Measurements from ENCODE around the gene LYPD4. TPM values are rescaled to one million over a fixed set of nuclear protein-coding genes. Genes with fewer than 3 reads are reported as not detected.
A peak's percentile ranks its signal among the peaks of the same experiment; 100 is the strongest.

The LYPD4 gene
- total RNA-seq, 2 experiments from 2014 or later = not detected

DNA sequence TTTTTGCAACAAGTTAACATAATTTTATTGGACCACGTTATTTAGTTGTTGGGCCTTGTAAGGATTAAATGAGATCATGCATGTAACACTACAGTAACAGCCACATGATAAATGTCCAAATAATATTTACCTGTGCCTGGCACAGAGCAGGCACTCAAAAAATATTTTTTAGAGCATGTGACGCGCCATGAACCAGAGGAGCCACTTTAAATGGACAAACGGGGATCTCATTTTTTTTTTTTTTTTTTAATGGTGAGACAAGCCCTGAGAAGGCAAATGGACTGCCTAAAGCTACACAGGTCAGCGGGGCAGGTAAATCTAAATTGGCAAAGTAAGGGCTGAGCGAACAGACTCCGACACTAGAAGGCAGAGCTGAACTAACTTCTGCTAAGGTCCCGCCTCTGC lies 14.7 kb upstream of the LYPD4 start:
- peak overlapping the region; percentile 87 for H3K4me3 Mint-ChIP-seq
- peaks cover 36% of the 10 kb centered on the region for H3K36me3 Mint-ChIP-seq
- H3K27me3 Mint-ChIP-seq = peaks cover 8% of the 10 kb centered on the region
- H3K4me1 Mint-ChIP-seq = peaks cover 40% of the 10 kb centered on the region
- CTCF ChIA-PET = interaction anchor here (0.7 to 4.7 kb wide), 20 partner anchors 8 to 175 kb away, joined by 3 to 83 read pairs (median 6); partner anchors contain the start of genes ARHGEF1, CD79A and RABAC1
- H3K27ac Mint-ChIP-seq = peak overlapping the region; percentile 94
- ATAC-seq (no peak), DNase-seq (no peak)
- no peaks in the 10 kb centered on the region for H3K9me3 Mint-ChIP-seq (ENCODE audit: low read depth)

DNA sequence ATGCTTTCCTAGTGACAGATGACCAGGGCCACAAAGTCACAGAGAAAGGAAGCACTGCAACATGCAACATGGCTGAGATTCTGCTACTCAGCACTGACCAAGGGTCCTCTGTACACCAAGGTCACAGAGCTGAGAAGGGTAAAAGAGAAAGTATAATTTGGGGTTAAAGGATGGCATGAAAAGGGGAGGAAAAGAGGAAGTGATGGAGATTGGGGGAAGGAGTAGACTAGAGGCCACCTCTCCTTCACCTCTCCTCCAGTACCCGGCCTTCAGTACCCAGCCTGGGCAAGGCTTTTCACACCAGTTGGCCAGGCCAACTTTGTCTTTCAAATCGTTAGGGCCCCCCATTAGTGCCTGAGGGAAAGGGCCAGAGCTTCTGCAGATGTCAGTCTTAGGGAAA lies 9.3 kb upstream of the LYPD4 start:
- no peaks in the 10 kb centered on the region for H3K36me3 Mint-ChIP-seq
- peaks cover 40% of the 10 kb centered on the region for H3K27me3 Mint-ChIP-seq
- no peak for DNase-seq
- ATAC-seq = no peak
- H3K4me3 Mint-ChIP-seq = no peak overlapping the region
- no peaks in the 10 kb centered on the region for H3K4me1 Mint-ChIP-seq
- CTCF ChIA-PET = interaction anchor here (0.8 to 3.2 kb wide), 4 partner anchors 15 to 98 kb away, joined by 3 to 14 read pairs (median 4); no protein-coding TSS in a partner anchor
- H3K27ac Mint-ChIP-seq = no peak overlapping the region
- H3K9me3 Mint-ChIP-seq (ENCODE audit: low read depth) = no peaks in the 10 kb centered on the region

DNA sequence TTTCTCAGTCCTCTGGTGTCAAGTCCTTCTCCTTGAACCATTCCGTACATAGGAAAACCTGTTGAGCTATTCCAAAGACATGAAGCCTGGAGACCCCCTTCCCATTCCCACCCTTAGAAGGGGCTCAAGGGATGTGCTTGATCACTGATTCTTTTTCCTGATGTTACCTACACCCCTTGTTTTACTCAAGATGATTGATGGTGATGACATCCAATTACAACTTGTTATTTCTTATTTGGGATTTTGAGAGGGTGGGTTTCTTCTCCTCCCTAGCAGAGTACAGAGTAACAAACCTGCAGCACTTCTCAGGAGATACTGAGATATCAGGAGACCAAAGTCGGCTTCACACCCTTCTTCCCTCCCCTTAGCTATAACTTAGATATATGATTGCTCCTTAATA lies 8.9 kb upstream of the LYPD4 start:
- ATAC-seq (no peak), DNase-seq (no peak)
- CTCF ChIA-PET = interaction anchor here (0.8 to 3.2 kb wide), 5 partner anchors 10 to 99 kb away, joined by 3 to 14 read pairs (median 3); no protein-coding TSS in a partner anchor
- H3K4me3 Mint-ChIP-seq = no peak overlapping the region
- H3K36me3 Mint-ChIP-seq = no peaks in the 10 kb centered on the region
- no peaks in the 10 kb centered on the region for H3K9me3 Mint-ChIP-seq (ENCODE audit: low read depth)
- H3K27ac Mint-ChIP-seq = no peak overlapping the region
- peaks cover 40% of the 10 kb centered on the region for H3K27me3 Mint-ChIP-seq
- no peaks in the 10 kb centered on the region for H3K4me1 Mint-ChIP-seq

DNA sequence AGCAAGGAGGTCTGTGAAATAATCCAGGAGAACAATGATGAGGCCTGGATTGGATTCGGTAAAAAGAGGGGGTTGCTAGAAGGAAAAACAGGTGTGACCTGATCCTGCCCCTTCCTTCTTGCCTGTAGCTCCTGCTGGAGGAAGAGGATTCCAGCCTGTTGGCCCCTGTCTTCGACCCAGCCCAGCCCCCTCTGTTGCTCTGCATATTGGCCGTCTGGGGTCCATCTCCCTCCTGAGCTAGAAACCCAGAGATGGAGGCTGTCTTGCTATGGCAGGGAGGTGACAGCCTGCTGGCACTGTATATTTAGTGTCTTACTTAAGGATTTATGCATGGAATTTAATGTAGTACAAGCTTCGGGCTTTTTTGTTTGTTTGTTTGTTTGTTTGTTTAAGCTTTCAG lies 7.0 kb upstream of the LYPD4 start:
- Mint-ChIP-seq H3K36me3 (no peaks in the 10 kb centered on the region), H3K4me1 (no peaks in the 10 kb centered on the region), H3K27me3 (peaks cover 40% of the 10 kb centered on the region), H3K9me3 (ENCODE audit: low read depth) (no peaks in the 10 kb centered on the region), H3K27ac (no peak overlapping the region), H3K4me3 (no peak overlapping the region)
- ATAC-seq (no peak), DNase-seq (no peak)
- CTCF ChIA-PET = interaction anchor here (0.6 to 3.2 kb wide), 6 partner anchors 8 to 76 kb away, joined by 3 to 14 read pairs (median 3); partner anchors contain the start of gene RPS19

DNA sequence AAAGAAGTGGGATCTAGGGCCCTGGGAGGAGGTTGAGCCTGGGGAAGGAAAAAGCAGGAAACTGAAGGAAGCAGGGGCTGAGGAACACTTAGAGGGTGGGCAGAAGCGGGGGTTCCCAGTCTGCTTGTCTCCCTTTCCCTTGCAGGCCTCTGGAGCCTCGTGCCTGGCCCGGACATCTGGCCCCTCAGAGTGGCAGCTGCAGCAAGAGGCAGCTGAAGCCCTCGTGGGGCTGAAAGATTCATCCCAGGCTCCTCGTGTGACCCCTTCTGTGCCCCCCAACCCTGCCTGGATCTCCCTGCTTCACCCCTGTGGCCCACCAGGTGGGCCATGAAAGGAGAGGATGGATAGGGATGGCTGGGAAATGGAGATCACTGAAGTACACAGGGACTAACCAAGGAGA lies 5.9 kb upstream of the LYPD4 start:
- H3K27ac Mint-ChIP-seq = no peak overlapping the region
- ATAC-seq = no peak

DNA sequence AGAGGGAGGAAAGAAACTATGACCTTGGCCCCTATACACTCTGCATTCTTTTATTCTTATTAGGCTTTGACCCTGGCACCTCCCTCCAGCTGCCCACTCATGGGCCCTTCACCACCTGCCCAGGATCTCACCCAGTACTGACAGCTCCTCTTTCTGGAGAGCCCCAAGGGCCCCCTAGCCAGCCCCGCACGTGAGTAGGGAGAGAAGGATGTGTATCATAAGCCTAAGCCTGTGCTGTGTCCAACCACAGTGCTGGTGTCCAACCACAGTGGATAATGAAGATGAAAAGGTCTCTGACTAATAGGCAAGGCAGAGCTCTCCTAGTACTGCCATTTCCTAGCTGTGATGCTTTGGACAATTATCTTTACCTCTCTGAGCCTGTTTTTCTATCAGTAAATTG lies 4.6 kb upstream of the LYPD4 start:
- ATAC-seq (no peak), DNase-seq (no peak)
- CTCF ChIA-PET = interaction anchor here (0.9 to 1.4 kb wide), 4 partner anchors 11 to 109 kb away, joined by 3 to 5 read pairs (median 4); partner anchors contain the start of gene RPS19
- Mint-ChIP-seq H3K27ac (no peak overlapping the region), H3K36me3 (no peaks in the 10 kb centered on the region), H3K4me1 (no peaks in the 10 kb centered on the region), H3K9me3 (ENCODE audit: low read depth) (no peaks in the 10 kb centered on the region), H3K4me3 (no peak overlapping the region), H3K27me3 (peaks cover 33% of the 10 kb centered on the region)

More for the DNA sequence above, 5.9 kb upstream of the LYPD4 start:
- Mint-ChIP-seq H3K4me1 (no peaks in the 10 kb centered on the region), H3K36me3 (no peaks in the 10 kb centered on the region), H3K27me3 (peaks cover 40% of the 10 kb centered on the region), H3K9me3 (ENCODE audit: low read depth) (no peaks in the 10 kb centered on the region), H3K4me3 (no peak overlapping the region)
- no peak for DNase-seq
- CTCF ChIA-PET = interaction anchor here (0.9 to 3.2 kb wide), 3 partner anchors 9 to 14 kb away, joined by 3 to 14 read pairs (median 3); partner anchors contain the start of gene RPS19

DNA sequence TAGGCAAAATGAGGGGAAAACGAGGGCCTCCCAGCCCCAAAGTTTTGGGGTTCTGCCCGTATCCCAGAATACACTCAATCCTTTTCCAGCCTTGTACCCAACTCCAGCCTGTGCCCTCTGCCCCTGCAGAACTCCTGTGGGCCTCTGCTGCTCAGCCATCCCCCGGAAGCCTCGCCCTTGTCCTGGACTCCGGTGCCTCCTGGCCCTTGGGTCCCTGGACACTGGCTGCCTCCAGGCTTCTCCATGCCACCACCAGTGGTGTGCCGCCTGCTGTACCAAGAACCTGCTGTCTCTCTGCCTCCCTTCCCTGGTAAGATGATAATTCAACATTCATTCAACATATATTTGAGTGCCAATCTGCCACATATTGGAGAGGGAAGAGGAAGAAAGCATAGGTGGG lies 4.2 kb upstream of the LYPD4 start:
- CTCF ChIA-PET = interaction anchor here (1.3 to 1.4 kb wide), 2 partner anchors 11 to 18 kb away, joined by 3 to 4 read pairs; partner anchors contain the start of gene RPS19
- ATAC-seq (no peak), DNase-seq (no peak)
- Mint-ChIP-seq H3K9me3 (ENCODE audit: low read depth) (no peaks in the 10 kb centered on the region), H3K36me3 (no peaks in the 10 kb centered on the region), H3K27me3 (peaks cover 35% of the 10 kb centered on the region), H3K4me3 (no peak overlapping the region), H3K4me1 (no peaks in the 10 kb centered on the region), H3K27ac (no peak overlapping the region)

DNA sequence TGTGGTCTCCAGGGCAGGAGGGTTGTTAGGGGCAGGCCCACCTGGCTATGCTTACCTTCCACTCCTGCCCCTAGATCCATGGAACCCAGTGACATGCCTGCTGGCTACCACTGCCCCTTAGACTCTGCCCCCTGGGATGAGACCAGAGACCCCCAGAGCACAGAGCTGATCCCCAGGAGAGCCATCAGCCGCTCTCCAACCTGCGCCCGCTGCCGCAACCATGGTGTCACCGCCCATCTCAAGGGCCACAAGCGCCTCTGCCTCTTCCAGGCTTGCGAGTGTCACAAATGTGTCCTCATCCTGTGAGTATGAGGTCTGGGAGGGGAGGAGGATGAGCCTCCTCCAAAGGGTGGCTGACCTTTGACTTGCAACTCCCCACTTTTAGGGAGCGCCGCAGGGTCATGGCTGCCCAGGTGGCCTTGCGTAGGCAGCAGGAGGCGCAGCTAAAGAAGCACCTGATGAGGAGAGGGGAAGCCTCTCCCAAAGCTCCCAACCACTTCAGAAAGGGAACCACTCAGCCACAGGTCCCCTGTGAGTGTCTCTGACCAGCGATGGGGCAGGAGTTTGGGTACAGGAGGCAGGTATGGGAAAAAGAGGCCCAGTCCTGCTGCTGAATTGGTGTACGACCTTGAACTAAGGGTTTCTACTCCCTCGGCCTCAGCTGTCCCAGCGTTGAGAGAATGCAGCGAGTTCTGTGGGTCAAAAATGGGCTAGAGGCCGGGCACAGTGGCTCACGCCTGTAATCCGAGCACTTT lies 3.0 kb upstream of the LYPD4 start:
- CTCF ChIA-PET = no interaction called here
- H3K4me3 Mint-ChIP-seq = no peak overlapping the region
- H3K36me3 Mint-ChIP-seq = no peaks in the 10 kb centered on the region
- no peaks in the 10 kb centered on the region for H3K9me3 Mint-ChIP-seq (ENCODE audit: low read depth)
- ATAC-seq (no peak), DNase-seq (no peak)
- H3K4me1 Mint-ChIP-seq = no peaks in the 10 kb centered on the region
- no peak overlapping the region for H3K27ac Mint-ChIP-seq
- H3K27me3 Mint-ChIP-seq = peaks cover 29% of the 10 kb centered on the region

DNA sequence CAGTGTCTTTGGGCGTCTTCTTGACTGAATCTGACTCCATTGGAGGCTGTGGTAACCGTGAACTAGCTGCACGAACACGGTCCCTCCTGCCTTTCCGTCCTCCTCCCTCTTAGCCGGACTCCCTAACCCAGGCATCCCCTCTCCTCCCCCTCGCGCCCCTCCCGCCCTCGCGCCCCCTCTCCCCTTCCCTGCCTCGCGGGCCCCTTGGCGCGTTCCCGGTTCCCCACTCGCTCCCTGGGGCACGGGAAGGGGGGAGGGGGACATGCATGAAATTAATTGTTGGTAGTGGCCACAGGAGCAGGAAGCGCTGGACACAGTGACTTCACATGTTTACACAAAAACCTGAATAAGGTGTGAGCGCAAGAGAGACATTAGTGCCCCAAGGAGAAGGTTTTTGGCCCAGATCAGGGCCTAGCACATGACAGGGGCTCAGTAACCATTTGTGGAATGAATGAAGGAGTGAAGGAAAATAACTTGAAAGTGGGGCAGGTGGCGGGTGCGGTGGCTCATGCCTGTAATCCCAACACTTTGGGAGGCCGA lies 638 bp upstream of the LYPD4 start:
- CTCF ChIA-PET = no interaction called here
- no peak for DNase-seq
- no peak for ATAC-seq
- H3K4me1 Mint-ChIP-seq = no peaks in the 10 kb centered on the region
- no peak overlapping the region for H3K27ac Mint-ChIP-seq
- H3K4me3 Mint-ChIP-seq = no peak overlapping the region
- H3K27me3 Mint-ChIP-seq = peaks cover 13% of the 10 kb centered on the region
- no peaks in the 10 kb centered on the region for H3K9me3 Mint-ChIP-seq (ENCODE audit: low read depth)
- no peaks in the 10 kb centered on the region for H3K36me3 Mint-ChIP-seq

DNA sequence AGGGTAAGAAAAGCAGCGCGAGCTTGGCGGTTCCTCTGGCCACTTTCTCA lies 343 bp upstream of the LYPD4 start, which contains the start of gene DMRTC2:
TSS of gene DMRTC2 (plus strand) at position 42 of the 50 bp plus-strand sequence. CDS start 2,387 bp downstream, outside the sequence.
- Mint-ChIP-seq H3K4me3 (no peak within 1 kb of the TSS), H3K9me3 (ENCODE audit: low read depth) (no peaks in the 10 kb centered on the region), H3K27ac (no peak within 1 kb of the TSS), H3K4me1 (no peaks in the 10 kb centered on the region), H3K36me3 (no peaks in the 10 kb centered on the region), H3K27me3 (peaks cover 13% of the 10 kb centered on the region)
- DNase-seq (no peak), ATAC-seq (no peak)
- CTCF ChIA-PET = no interaction called here

DNA sequence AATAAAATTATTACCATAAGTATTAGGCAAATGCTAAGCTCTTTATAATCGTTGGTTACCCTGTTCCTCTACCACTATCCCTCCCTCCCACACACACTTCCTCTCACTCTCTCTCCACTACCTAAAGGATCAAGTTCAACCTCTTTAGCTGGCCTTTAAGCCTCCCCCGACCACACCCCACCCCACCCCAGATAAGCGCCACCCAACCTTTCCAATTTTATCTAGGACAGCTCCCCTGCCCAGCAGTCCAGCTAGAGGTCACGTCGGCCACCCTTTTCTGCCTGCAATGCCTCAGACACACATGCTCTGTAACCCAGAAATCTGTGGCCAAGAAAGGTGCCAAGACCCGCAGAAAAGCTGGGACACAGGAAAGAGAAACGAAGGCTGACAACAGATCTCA lies 1.1 kb downstream of the LYPD4 start:
- ATAC-seq = no peak
- Mint-ChIP-seq H3K4me1 (no peaks in the 10 kb centered on the region), H3K9me3 (ENCODE audit: low read depth) (no peaks in the 10 kb centered on the region), H3K36me3 (no peaks in the 10 kb centered on the region), H3K27ac (no peak overlapping the region), H3K27me3 (peaks cover 20% of the 10 kb centered on the region), H3K4me3 (no peak overlapping the region)
- CTCF ChIA-PET = interaction anchor here (0.8 to 1.4 kb wide), 4 partner anchors 9 to 48 kb away, joined by 3 to 4 read pairs (median 3); partner anchors contain the start of gene RPS19
- no peak for DNase-seq

DNA sequence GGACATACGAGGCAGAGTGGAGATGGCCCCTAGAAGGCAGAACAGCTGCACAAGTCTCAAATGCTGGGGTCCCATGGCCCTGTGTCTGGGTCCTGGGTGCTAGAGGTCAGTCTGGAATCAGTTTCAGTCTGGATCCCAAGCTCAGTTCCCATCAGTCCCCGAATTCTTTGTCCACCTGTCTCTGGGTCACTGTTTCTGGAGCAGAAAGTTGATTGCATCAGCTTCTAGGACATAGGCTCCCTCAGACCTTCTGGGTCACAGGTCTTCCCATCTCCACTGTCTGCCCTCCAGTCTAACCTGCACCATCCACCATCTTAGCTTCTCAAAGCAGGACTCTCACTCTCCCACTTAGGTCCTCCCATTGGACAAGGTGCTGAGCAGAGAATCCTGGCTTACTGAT lies 5.3 kb downstream of the LYPD4 start:
- Mint-ChIP-seq H3K4me1 (no peaks in the 10 kb centered on the region), H3K27ac (no peak overlapping the region), H3K27me3 (peaks cover 43% of the 10 kb centered on the region), H3K9me3 (ENCODE audit: low read depth) (no peaks in the 10 kb centered on the region), H3K36me3 (no peaks in the 10 kb centered on the region), H3K4me3 (no peak overlapping the region)
- ATAC-seq (no peak), DNase-seq (no peak)
- CTCF ChIA-PET = interaction anchor here (0.8 to 0.9 kb wide), 2 partner anchors 53 to 132 kb away, joined by 3 read pairs; no protein-coding TSS in a partner anchor

DNA sequence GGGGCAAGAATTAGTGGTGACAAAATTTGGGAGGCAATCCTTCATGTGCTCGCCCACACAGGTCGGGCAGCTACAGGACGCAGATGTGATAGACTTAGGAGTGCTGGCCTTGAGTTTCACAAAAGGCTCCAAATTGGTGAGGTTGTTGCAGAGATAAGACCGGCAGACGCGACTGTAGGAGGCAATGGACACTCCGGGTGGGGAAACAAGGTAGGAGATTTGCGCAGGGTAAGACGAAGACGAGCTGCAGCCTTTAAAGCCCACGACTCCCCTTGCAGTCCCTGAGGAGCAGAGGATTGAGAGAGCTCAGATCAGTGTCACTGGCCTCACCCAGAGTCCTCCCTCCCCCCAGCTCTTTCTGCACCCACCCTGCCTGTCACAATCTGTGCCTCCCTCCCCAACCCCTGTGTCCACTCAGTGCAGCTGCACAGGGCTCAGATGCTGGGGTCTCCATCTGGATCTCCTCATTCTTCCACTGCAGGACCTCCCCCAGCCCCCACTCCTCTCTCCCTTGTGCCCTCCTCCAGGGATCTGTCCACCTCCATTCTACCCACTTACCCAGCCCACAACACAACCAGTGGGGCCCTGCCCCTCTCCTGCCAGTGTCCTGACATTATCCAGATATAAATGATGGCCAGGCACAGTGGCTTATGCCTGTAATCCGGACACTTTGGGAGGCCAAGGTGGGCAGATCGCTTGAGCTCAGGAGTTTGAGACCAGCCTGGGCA lies 6.3 kb downstream of the LYPD4 start:
- ATAC-seq = no peak
- CTCF ChIA-PET = interaction anchor here (0.6 to 3.3 kb wide), 7 partner anchors 14 to 887 kb away, joined by 3 to 14 read pairs (median 4); no protein-coding TSS in a partner anchor
- H3K4me3 Mint-ChIP-seq = no peak overlapping the region

More for the DNA sequence above, 6.3 kb downstream of the LYPD4 start:
- Mint-ChIP-seq H3K4me1 (no peaks in the 10 kb centered on the region), H3K36me3 (no peaks in the 10 kb centered on the region), H3K27ac (no peak overlapping the region), H3K27me3 (peaks cover 37% of the 10 kb centered on the region), H3K9me3 (ENCODE audit: low read depth) (no peaks in the 10 kb centered on the region)
- no peak for DNase-seq

All from activated CD8-positive, alpha-beta memory T cell treated with anti-CD3 and anti-CD28 coated beads, Interleukin-2, amount 10 ng/mL, durations not matched to agents 7 days and 5 days (primary cell).